ENCODE results near the gene SRXN1. TPM values are rescaled to one million over a fixed set of nuclear protein-coding genes. Genes with fewer than 3 reads are reported as not detected.
"Not testable (repeated sequence)": the region's sequence is repeated elsewhere in the genome, so short reads cannot be mapped to it uniquely, and the experiment has no call there.

The SRXN1 gene
- total RNA-seq, 1 donor from 2014 or later = 17.7 TPM

- no peaks in the 10 kb centered on the region for H3K79me2 ChIP-seq (ENCODE audit: insufficient read depth, low read length)
- no peak overlapping the region for H3K4me3 Mint-ChIP-seq (ENCODE audit: unreplicated experiment)
- H3K36me3 Mint-ChIP-seq (ENCODE audit: low read depth, unreplicated experiment) = no peaks in the 10 kb centered on the region
- peaks cover 2% of the 10 kb centered on the region for H3K9me3 Mint-ChIP-seq (ENCODE audit: unreplicated experiment)
- no peak overlapping the region for H3K4me3 ChIP-seq (ENCODE audit: insufficient read depth, low read depth, low read length)
- no peak overlapping the region for H3K9ac ChIP-seq (ENCODE audit: low read length)
- TF ChIP-seq CTCF (IDR thresholded peaks at IDR 0.05; ENCODE audit: insufficient read depth, low read depth, low read length) (no peak), EZH2 (IDR thresholded peaks at IDR 0.05; ENCODE audit: insufficient read depth, low read length) (no peak)
- no peak for FAIRE-seq
- H3K27me3 Mint-ChIP-seq (ENCODE audit: low read depth, unreplicated experiment) = peaks cover 25% of the 10 kb centered on the region
- no peak overlapping the region for H3K4me2 ChIP-seq (ENCODE audit: low read length)
- no peaks in the 10 kb centered on the region for H3K4me1 ChIP-seq (ENCODE audit: insufficient read depth, low read length)
- peaks cover 2% of the 10 kb centered on the region for H3K4me1 Mint-ChIP-seq (ENCODE audit: low read depth, unreplicated experiment)
- H3K27me3 ChIP-seq (ENCODE audit: insufficient read depth, low read length) = peaks cover 3% of the 10 kb centered on the region
- no peak for DNase-seq (ENCODE audit: low read depth)
- no peak overlapping the region for H3K27ac ChIP-seq (ENCODE audit: low read depth, low read length)
- no peaks in the 10 kb centered on the region for H3K36me3 ChIP-seq (ENCODE audit: insufficient read depth, low read length)
- no peak overlapping the region for H2AFZ ChIP-seq (ENCODE audit: low read depth, low read length)
- no peak overlapping the region for H3K27ac Mint-ChIP-seq (ENCODE audit: unreplicated experiment)
- H4K20me1 ChIP-seq (ENCODE audit: insufficient read depth, low read length) = no peaks in the 10 kb centered on the region
- H3K9me3 ChIP-seq (ENCODE audit: insufficient read depth, low read depth, low read length) = no peaks in the 10 kb centered on the region
Measured at GRCh38 chr20:697826-698225, 44.8 kb upstream of the SRXN1 start.

- no peak overlapping the region for H3K4me3 ChIP-seq (ENCODE audit: insufficient read depth, low read depth, low read length)
- Mint-ChIP-seq H3K4me3 (ENCODE audit: unreplicated experiment) (no peak overlapping the region), H3K36me3 (ENCODE audit: low read depth, unreplicated experiment) (no peaks in the 10 kb centered on the region), H3K27me3 (ENCODE audit: low read depth, unreplicated experiment) (peaks cover 23% of the 10 kb centered on the region), H3K27ac (ENCODE audit: unreplicated experiment) (no peak overlapping the region), H3K9me3 (ENCODE audit: unreplicated experiment) (peaks cover 2% of the 10 kb centered on the region), H3K4me1 (ENCODE audit: low read depth, unreplicated experiment) (peaks cover 2% of the 10 kb centered on the region)
- H3K36me3 ChIP-seq (ENCODE audit: insufficient read depth, low read length) = no peaks in the 10 kb centered on the region
- DNase-seq (ENCODE audit: low read depth) (peak; percentile 2), FAIRE-seq (no peak)
- H3K4me2 ChIP-seq (ENCODE audit: low read length) = no peak overlapping the region
- no peak overlapping the region for H3K9ac ChIP-seq (ENCODE audit: low read length)
- no peak overlapping the region for H2AFZ ChIP-seq (ENCODE audit: low read depth, low read length)
- H3K27ac ChIP-seq (ENCODE audit: low read depth, low read length) = no peak overlapping the region
- H3K79me2 ChIP-seq (ENCODE audit: insufficient read depth, low read length) = no peaks in the 10 kb centered on the region
- H3K27me3 ChIP-seq (ENCODE audit: insufficient read depth, low read length) = peaks cover 7% of the 10 kb centered on the region
- no peaks in the 10 kb centered on the region for H4K20me1 ChIP-seq (ENCODE audit: insufficient read depth, low read length)
- no peak for TF ChIP-seq CTCF (IDR thresholded peaks at IDR 0.05; ENCODE audit: insufficient read depth, low read depth, low read length)
- H3K4me1 ChIP-seq (ENCODE audit: insufficient read depth, low read length) = no peaks in the 10 kb centered on the region
- H3K9me3 ChIP-seq (ENCODE audit: insufficient read depth, low read depth, low read length) = no peaks in the 10 kb centered on the region
Measured at GRCh38 chr20:695165-695866, 42.3 kb upstream of the SRXN1 start.

GRCh38 chr20:694496-694895, 41.5 kb upstream of the SRXN1 start:
- Mint-ChIP-seq H3K27ac (ENCODE audit: unreplicated experiment) (no peak overlapping the region), H3K4me1 (ENCODE audit: low read depth, unreplicated experiment) (peaks cover 2% of the 10 kb centered on the region), H3K4me3 (ENCODE audit: unreplicated experiment) (no peak overlapping the region), H3K9me3 (ENCODE audit: unreplicated experiment) (peaks cover 2% of the 10 kb centered on the region), H3K27me3 (ENCODE audit: low read depth, unreplicated experiment) (peaks cover 23% of the 10 kb centered on the region), H3K36me3 (ENCODE audit: low read depth, unreplicated experiment) (no peaks in the 10 kb centered on the region)
- Histone ChIP-seq H3K4me3 (ENCODE audit: insufficient read depth, low read depth, low read length) (no peak overlapping the region), H3K4me1 (ENCODE audit: insufficient read depth, low read length) (no peaks in the 10 kb centered on the region), H4K20me1 (ENCODE audit: insufficient read depth, low read length) (no peaks in the 10 kb centered on the region), H2AFZ (ENCODE audit: low read depth, low read length) (no peak overlapping the region), H3K4me2 (ENCODE audit: low read length) (no peak overlapping the region), H3K36me3 (ENCODE audit: insufficient read depth, low read length) (no peaks in the 10 kb centered on the region), H3K27me3 (ENCODE audit: insufficient read depth, low read length) (peaks cover 7% of the 10 kb centered on the region), H3K79me2 (ENCODE audit: insufficient read depth, low read length) (no peaks in the 10 kb centered on the region), H3K27ac (ENCODE audit: low read depth, low read length) (no peak overlapping the region), H3K9me3 (ENCODE audit: insufficient read depth, low read depth, low read length) (no peaks in the 10 kb centered on the region), H3K9ac (ENCODE audit: low read length) (no peak overlapping the region)
- DNase-seq (ENCODE audit: low read depth) = no peak
- TF ChIP-seq CTCF (IDR thresholded peaks at IDR 0.05; ENCODE audit: insufficient read depth, low read depth, low read length) (no peak), EZH2 (IDR thresholded peaks at IDR 0.05; ENCODE audit: insufficient read depth, low read length) (no peak)
- no peak for FAIRE-seq

GRCh38 chr20:693786-694185, 40.8 kb upstream of the SRXN1 start:
- H3K4me1 ChIP-seq (ENCODE audit: insufficient read depth, low read length); H3K4me3 ChIP-seq (ENCODE audit: insufficient read depth, low read depth, low read length); H3K27me3 ChIP-seq (ENCODE audit: insufficient read depth, low read length); H3K9ac ChIP-seq (ENCODE audit: low read length); H3K9me3 ChIP-seq (ENCODE audit: insufficient read depth, low read depth, low read length); H2AFZ ChIP-seq (ENCODE audit: low read depth, low read length); H3K79me2 ChIP-seq (ENCODE audit: insufficient read depth, low read length); H3K4me1 Mint-ChIP-seq (ENCODE audit: low read depth, unreplicated experiment); DNase-seq (ENCODE audit: low read depth); H3K27ac ChIP-seq (ENCODE audit: low read depth, low read length); H3K36me3 Mint-ChIP-seq (ENCODE audit: low read depth, unreplicated experiment); FAIRE-seq; H3K27ac Mint-ChIP-seq (ENCODE audit: unreplicated experiment); H3K36me3 ChIP-seq (ENCODE audit: insufficient read depth, low read length); H4K20me1 ChIP-seq (ENCODE audit: insufficient read depth, low read length); H3K4me3 Mint-ChIP-seq (ENCODE audit: unreplicated experiment); H3K9me3 Mint-ChIP-seq (ENCODE audit: unreplicated experiment); H3K4me2 ChIP-seq (ENCODE audit: low read length): not testable (repeated sequence)
- H3K27me3 Mint-ChIP-seq (ENCODE audit: low read depth, unreplicated experiment) = peaks cover 24% of the 10 kb centered on the region
